ENCODE results near the gene MCM7.

The MCM7 gene

DNA sequence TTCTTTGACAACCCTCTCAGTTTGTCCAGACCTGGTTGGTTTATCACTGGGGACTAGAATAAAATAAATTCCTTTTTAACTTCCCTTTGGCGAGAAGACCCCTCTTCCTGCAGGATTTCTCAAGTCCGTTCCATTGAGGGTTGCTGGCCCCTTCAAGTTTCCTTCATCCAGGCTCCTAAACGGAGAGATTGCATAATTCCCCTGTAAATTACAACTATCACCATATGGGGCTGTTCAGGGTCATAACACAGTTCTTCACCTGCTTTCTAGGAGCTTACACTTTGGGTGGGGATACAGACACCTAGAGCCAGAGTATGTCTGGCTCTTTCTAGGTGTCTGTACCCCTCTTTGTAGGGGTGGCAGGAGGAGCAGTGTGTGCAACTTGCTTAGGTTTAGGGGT lies 15.7 kb downstream of the MCM7 start:
- H3K9me3 Mint-ChIP-seq = no peaks in the 10 kb centered on the region
- no peaks in the 10 kb centered on the region for H3K27me3 Mint-ChIP-seq
- H3K36me3 Mint-ChIP-seq (ENCODE audit: insufficient read depth) = peaks cover 36% of the 10 kb centered on the region
- DNase-seq = no peak
- peaks cover 28% of the 10 kb centered on the region in 2 donors for H3K4me1 Mint-ChIP-seq (ENCODE audit: low read depth in 2 of 2)
- H3K27ac Mint-ChIP-seq = no peak overlapping the region
- no peak overlapping the region for H3K4me3 Mint-ChIP-seq
- ATAC-seq (replicated peaks) = no peak

DNA sequence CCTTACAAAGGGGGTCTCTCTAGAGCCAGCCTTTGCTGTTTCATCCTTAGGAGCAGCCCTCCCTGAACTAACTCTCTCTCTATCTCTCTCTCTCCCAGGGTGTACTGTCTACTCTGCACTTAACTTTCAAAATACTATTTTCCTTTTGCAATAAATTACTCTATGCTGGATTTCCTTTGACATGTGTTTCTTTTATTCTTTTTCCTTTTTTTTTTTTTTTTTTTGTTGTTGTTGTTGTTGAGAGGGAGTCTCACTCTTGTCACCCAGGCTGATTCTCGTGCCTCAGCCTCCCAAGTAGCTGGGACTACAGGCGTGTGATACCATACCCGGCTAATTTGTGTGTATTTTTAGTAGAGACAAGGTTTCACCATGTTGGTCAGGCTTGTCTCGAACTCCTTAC lies 18.2 kb downstream of the MCM7 start:
- ATAC-seq (replicated peaks) = peak; percentile 3
- Mint-ChIP-seq H3K9me3 (no peaks in the 10 kb centered on the region), H3K27me3 (no peaks in the 10 kb centered on the region), H3K27ac (peak overlapping the region; percentile 57 to 95), H3K4me3 (peak overlapping the region; percentile 87 to 91), H3K4me1 (ENCODE audit: low read depth in 2 of 2) (peaks cover 22 to 34% of the 10 kb centered on the region in 2 donors), H3K36me3 (ENCODE audit: insufficient read depth) (peaks cover 34% of the 10 kb centered on the region)
- no peak for DNase-seq

DNA sequence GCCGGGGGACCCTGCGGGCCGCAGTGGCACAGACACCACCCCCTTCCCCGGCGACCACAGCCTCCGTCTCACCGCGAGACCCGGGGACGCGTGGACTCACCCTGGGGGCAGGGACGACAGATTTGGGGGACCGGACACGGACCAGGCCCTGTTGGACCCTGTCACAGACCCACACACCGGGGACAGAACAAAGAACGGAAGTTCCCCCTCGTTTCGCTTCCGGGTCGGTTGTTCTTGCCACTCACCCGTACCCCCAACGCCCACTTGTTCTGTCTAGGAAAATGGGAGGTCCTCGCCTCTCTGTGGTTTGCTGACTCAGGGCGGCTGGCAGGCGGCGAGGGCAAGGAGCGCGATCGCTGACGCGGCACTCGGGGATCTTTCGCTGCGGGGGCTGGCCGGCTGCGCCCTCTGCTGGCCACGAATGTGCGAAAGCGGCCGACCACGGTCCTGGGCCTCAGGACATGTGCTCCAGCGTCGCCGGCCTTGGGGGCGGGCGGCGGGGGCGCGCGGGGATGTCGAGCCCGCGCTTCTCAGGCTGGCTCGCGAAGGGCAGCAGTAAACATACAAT lies 19.6 kb downstream of the MCM7 start, which contains the start of gene ZNF3:
ZNF3 (minus strand) TSS at position 189 of the 568 bp plus-strand sequence. CDS start 4,366 bp downstream, outside the sequence.
- Mint-ChIP-seq H3K36me3 (ENCODE audit: insufficient read depth) (peaks cover 39% of the 10 kb centered on the region), H3K9me3 (no peaks in the 10 kb centered on the region), H3K27me3 (no peaks in the 10 kb centered on the region), H3K27ac (peak within 1 kb of the TSS; percentile 57 to 95), H3K4me1 (ENCODE audit: low read depth in 2 of 2) (peaks cover 25 to 34% of the 10 kb centered on the region in 2 donors), H3K4me3 (peak within 1 kb of the TSS; percentile 87 to 91)
- DNase-seq (peak; percentile 96 to 97 (median 97)), ATAC-seq (replicated peaks) (peak; percentile 79)

DNA sequence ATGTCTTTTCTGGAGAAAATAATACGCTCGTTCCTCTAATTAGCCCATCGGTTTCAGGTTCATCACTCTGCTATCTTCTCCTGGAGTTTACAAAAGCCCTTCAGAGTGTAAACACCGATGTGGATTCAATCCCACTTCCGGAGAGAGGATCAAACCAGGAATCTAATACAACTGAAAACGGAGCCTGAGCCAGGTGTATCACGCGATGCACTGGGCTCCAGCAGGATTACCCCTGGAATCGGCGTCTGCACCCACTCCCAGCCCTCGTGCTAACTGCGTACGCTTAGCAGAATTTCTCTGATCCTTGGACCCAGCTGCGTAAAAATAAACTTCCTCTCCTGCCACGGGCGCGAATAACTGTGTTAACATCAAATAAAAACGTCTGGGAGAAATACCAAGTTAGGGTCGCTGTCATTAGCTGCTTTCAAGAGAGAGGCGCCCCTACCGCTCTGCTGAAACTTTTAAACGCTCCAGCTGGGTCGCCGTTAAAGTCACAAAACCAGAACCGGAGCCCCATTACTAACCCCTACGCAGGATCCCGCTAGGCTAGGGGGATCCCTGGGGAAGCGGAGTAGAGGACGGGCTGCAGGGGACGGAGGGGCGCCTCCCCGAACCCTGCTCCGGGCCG lies 20.2 kb downstream of the MCM7 start:
- Mint-ChIP-seq H3K36me3 (ENCODE audit: insufficient read depth) (peaks cover 45% of the 10 kb centered on the region), H3K9me3 (no peaks in the 10 kb centered on the region), H3K27me3 (no peaks in the 10 kb centered on the region), H3K4me1 (ENCODE audit: low read depth in 2 of 2) (peaks cover 25 to 34% of the 10 kb centered on the region in 2 donors), H3K27ac (peak overlapping the region; percentile 57 to 95), H3K4me3 (peak overlapping the region; percentile 87 to 91)
- ATAC-seq (replicated peaks) (no peak), DNase-seq (peak in 1 of 3 experiments; percentile 13)

DNA sequence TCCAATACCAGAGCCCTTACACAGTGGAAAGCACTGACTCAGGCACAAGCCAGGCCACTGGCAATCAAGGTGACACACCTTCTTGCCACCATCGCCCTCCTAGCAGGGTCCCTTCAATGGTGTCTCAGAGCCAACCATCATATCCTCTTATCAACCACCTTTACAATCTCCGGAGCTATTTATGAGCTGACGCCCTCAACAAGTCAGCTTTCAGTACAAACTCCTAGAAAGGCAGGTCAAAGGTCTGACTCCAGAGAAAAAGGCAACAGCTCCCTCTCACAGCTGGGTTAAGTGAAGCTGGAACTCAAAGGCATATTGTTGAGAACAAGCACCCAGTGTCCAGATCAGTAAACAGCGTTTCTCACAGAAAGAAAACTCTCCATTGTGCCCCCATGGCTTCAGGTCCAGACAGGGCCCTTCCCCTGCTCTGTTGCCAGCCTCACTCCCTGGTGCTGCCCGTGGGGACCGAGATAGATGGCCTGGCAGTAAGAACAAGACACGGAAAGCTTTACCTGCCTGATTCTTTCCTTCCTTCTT lies 22.1 kb downstream of the MCM7 start:
- DNase-seq (no peak), ATAC-seq (replicated peaks) (no peak)
- peak overlapping the region in 1 of 2 donors; percentile 0 for H3K4me3 Mint-ChIP-seq
- H3K36me3 Mint-ChIP-seq (ENCODE audit: insufficient read depth) = peaks cover 63% of the 10 kb centered on the region
- peaks cover 25 to 34% of the 10 kb centered on the region in 2 donors for H3K4me1 Mint-ChIP-seq (ENCODE audit: low read depth in 2 of 2)
- no peak overlapping the region for H3K27ac Mint-ChIP-seq
- no peaks in the 10 kb centered on the region for H3K9me3 Mint-ChIP-seq
- no peaks in the 10 kb centered on the region for H3K27me3 Mint-ChIP-seq

DNA sequence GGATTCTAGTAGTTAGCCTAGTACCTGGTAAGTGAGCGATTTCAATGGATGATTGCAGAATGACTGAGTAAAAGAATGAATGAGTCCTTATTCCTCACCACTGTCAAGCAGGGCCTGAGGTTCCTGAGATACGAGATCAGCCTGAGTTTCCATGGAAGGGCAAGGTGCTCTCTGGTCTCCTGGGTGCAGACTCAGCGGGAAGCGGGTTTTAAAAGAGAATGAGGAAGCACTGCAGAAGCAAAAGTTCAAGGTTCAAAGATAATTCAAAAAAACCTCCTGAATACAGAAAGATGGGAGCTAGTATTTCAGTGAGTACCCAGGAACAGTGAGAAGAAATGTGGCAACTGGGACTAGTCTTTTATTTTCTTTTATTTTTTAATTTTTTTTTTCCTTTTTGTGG lies 24.0 kb downstream of the MCM7 start:
- H3K27ac Mint-ChIP-seq = no peak overlapping the region
- ATAC-seq (replicated peaks) = no peak

DNA sequence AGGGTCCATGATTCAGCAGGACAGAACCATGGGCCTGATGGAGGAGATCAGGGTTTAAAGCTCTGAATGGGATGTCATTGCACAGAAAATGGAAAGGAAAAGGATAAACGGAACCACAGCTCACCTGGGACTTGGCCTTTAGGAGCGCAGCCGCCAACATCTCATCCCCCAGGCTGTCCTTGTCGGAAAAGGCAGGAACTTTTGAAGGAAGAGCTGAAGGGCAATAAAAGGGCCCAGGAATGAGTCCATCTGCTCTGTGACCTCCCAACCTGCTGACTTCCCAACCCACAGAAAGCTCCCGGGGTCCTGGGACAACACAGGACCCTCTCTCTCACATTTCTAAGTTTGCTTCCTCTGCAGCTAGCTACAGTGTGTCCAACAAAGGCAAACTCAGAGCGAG lies 25.8 kb downstream of the MCM7 start:
- no peak overlapping the region for H3K27ac Mint-ChIP-seq
- DNase-seq (no peak), ATAC-seq (replicated peaks) (no peak)
- peaks cover 0 to 10% of the 10 kb centered on the region in 2 donors for H3K9me3 Mint-ChIP-seq
- H3K27me3 Mint-ChIP-seq = no peaks in the 10 kb centered on the region
- H3K4me3 Mint-ChIP-seq = no peak overlapping the region
- peaks cover 81% of the 10 kb centered on the region for H3K36me3 Mint-ChIP-seq (ENCODE audit: insufficient read depth)
- H3K4me1 Mint-ChIP-seq (ENCODE audit: low read depth in 2 of 2) = peaks cover 7 to 15% of the 10 kb centered on the region in 2 donors

More for the DNA sequence above, 24.0 kb downstream of the MCM7 start:
- Mint-ChIP-seq H3K36me3 (ENCODE audit: insufficient read depth) (peaks cover 78% of the 10 kb centered on the region), H3K4me3 (no peak overlapping the region), H3K27me3 (no peaks in the 10 kb centered on the region), H3K4me1 (ENCODE audit: low read depth in 2 of 2) (peaks cover 17 to 29% of the 10 kb centered on the region in 2 donors), H3K9me3 (peaks cover 0 to 3% of the 10 kb centered on the region in 2 donors)
- no peak for DNase-seq

DNA sequence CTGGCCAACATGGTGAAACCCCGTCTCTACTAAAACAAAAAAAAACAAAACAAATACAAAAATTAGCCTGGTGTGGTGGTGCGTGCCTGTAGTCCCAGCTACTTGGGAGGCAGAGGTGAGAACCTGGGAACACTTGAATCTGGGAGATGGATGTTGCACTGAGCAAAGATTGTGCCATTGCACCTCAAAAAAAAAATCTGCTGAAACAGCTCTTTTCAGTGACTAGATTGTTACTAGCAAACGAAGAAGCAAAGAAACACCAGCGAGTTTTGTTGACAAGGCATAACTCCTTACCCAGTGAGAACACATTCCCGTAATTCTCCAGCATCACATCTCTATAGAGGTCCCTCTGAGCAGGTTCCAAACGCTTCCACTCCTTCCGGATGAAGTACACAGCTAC lies 26.4 kb downstream of the MCM7 start:
- DNase-seq (no peak), ATAC-seq (replicated peaks) (no peak)
- Mint-ChIP-seq H3K27ac (no peak overlapping the region), H3K36me3 (ENCODE audit: insufficient read depth) (peaks cover 82% of the 10 kb centered on the region), H3K27me3 (no peaks in the 10 kb centered on the region), H3K9me3 (peaks cover 0 to 10% of the 10 kb centered on the region in 2 donors), H3K4me1 (ENCODE audit: low read depth in 2 of 2) (peaks cover 3 to 9% of the 10 kb centered on the region in 2 donors), H3K4me3 (no peak overlapping the region)

DNA sequence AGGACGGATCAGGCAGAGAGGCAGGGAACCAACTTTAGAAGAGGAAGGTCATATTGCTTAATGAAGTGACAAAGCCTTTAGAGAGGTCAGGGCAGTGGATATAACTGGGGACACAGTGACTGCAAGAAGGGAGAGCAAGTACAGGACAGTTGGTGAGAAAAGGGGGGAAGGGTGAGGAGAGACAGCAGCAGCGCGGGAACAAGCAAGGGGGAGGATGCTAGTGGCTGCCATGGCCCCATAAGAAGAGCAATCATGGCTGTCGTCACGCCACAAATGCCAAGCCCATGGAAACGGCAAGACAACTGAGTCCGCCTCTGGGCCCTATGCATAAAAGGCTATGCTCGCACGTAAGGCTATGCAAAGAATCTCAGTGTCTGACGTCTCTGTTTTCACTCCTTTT lies 28.7 kb downstream of the MCM7 start:
- peak overlapping the region in 1 of 2 donors; percentile 55 for H3K27ac Mint-ChIP-seq

DNA sequence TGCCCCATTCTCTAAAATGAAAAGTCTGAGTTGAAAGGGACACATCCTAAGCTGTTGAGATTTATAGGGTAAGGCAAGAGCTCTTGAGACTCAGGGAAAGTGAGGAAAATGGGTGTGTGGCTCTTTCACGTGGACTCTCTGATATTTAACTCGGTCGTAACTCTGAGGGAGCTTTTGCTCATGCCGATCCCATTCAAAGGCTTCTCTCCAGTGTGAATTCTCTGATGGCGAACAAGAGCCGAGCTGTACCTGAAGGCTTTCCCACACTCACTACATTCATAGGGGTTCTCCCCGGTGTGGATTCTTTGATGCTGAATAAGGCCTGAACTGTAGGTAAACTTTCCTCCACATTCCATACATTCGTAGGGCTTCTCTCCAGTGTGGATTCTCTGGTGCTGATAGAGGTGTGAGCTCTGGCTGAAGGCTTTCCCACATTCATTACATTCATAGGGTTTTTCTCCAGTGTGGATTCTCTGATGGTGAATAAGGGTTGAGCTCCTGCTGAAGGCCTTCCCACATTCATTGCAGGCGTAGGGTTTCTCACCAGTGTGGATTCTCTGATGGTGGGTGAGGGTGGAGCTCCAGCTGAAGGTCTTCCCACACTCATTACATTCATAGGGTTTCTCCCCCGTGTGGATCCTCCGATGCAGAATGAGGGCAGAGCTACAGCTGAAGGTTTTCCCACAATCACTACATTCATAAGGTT lies 30.0 kb downstream of the MCM7 start:
- H3K27ac Mint-ChIP-seq = no peak overlapping the region
- peaks cover 61% of the 10 kb centered on the region for H3K36me3 Mint-ChIP-seq (ENCODE audit: insufficient read depth)
- ATAC-seq (replicated peaks) (no peak), DNase-seq (no peak)
- H3K27me3 Mint-ChIP-seq = no peaks in the 10 kb centered on the region
- H3K4me3 Mint-ChIP-seq = no peak overlapping the region
- H3K9me3 Mint-ChIP-seq = peaks cover 0 to 10% of the 10 kb centered on the region in 2 donors
- no peaks in the 10 kb centered on the region for H3K4me1 Mint-ChIP-seq (ENCODE audit: low read depth in 2 of 2)

More for the DNA sequence above, 28.7 kb downstream of the MCM7 start:
- peaks cover 0 to 10% of the 10 kb centered on the region in 2 donors for H3K9me3 Mint-ChIP-seq
- no peaks in the 10 kb centered on the region for H3K27me3 Mint-ChIP-seq
- H3K4me3 Mint-ChIP-seq = no peak overlapping the region
- H3K4me1 Mint-ChIP-seq (ENCODE audit: low read depth in 2 of 2) = peaks cover 0 to 3% of the 10 kb centered on the region in 2 donors
- DNase-seq (no peak), ATAC-seq (replicated peaks) (no peak)
- H3K36me3 Mint-ChIP-seq (ENCODE audit: insufficient read depth) = peaks cover 73% of the 10 kb centered on the region

DNA sequence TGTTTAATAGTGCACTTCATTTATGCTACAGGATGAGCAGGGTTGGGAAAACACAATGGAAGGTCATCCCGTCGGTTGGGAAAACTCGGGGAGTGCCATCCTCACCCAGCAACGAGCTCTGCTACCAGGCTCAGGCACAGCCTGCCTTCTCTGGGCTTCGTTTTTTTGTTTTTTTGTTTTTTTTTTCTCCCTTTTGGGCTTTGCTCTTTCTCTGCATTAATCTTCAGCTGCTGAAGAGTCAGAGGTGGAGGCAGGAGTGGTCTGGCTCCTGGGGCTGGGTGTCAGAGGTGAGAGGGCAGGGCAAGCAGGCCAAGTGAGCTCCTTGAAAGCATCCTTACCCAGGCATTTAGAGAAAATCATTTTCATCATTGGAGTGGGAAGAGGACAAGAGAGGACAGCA lies 31.2 kb downstream of the MCM7 start:
- Mint-ChIP-seq H3K36me3 (ENCODE audit: insufficient read depth) (peaks cover 50% of the 10 kb centered on the region), H3K4me1 (ENCODE audit: low read depth in 2 of 2) (no peaks in the 10 kb centered on the region), H3K27ac (no peak overlapping the region), H3K4me3 (no peak overlapping the region), H3K27me3 (no peaks in the 10 kb centered on the region), H3K9me3 (peaks cover 0 to 10% of the 10 kb centered on the region in 2 donors)
- ATAC-seq (replicated peaks) (no peak), DNase-seq (no peak)

DNA sequence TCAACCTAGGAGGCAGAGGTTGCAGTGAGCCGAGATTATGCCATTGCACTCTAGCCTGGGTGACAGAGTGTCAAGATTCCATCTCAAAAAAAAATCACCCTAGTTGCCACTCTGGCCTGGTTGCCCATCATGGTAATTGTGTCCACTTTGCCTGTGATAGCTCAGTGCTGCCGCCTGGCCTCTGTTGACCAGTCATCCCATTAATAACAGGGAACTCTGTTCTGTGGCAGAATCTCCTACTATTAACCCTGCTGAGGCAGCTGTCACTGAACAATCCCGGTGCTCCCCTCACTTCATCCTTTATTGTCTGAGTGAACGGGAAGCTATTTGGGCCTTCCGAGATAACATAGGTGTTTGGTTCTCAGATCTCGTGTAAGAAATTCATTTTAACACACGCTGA lies 34.2 kb downstream of the MCM7 start:
- ATAC-seq (replicated peaks) (no peak), DNase-seq (no peak)
- Mint-ChIP-seq H3K36me3 (ENCODE audit: insufficient read depth) (peaks cover 39% of the 10 kb centered on the region), H3K4me1 (ENCODE audit: low read depth in 2 of 2) (peaks cover 0 to 1% of the 10 kb centered on the region in 2 donors), H3K4me3 (no peak overlapping the region), H3K9me3 (peaks cover 0 to 5% of the 10 kb centered on the region in 2 donors), H3K27me3 (no peaks in the 10 kb centered on the region), H3K27ac (no peak overlapping the region)

DNA sequence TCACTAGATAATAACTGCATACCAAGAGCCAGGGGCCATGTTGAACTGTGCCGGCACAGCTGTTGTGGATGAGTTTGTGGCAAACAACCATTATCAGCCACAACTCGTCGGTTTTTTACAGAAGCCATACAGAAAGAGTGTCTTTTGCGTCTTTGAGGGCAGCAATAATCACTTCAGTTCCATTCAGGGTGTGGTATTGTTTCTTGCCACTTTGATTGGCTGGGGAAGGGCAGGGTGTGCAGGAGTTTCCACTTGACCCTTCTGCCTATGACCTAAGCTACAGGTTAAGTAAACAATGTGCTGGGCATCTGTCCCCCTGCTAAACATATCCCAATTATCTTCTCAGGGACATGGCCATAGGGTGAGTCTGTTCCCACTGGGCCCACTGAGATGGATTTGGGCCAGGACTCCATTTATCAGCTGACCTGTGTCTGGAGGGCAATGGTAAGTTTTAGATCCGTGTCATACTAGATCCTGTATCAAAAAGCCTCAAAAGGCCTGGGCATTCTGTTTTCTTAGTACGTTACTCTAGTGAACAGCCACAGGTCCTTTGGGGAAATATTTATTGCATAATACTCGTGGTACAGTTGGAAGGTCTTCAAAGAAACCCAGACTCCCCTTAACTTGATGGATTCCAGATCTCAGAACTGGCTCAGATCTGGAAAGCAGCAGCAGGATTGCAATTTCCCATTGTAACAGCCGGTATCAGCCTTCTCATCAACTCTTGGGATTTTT lies 35.6 kb downstream of the MCM7 start:
- Mint-ChIP-seq H3K4me1 (ENCODE audit: low read depth in 2 of 2) (peaks cover 0 to 1% of the 10 kb centered on the region in 2 donors), H3K36me3 (ENCODE audit: insufficient read depth) (peaks cover 31% of the 10 kb centered on the region), H3K4me3 (no peak overlapping the region), H3K9me3 (no peaks in the 10 kb centered on the region), H3K27ac (no peak overlapping the region), H3K27me3 (no peaks in the 10 kb centered on the region)
- ATAC-seq (replicated peaks) (no peak), DNase-seq (no peak)
